Cardiac fibroblast (primary cell): Measurements from ENCODE around the gene LRRC7.

Experiments used
- DNase-seq, 2 donors: peaks; one replicate each; pipeline versions ENCODE4 v3.0.0 to v3.0.0-alpha.2; 2010; ENCODE audit warnings: low read depth in 2 of 2
- H3K4me3 ChIP-seq, 2 donors: replicated peaks in 1 of 2; 1 replicate in 1 of 2; 2 replicates in 1 of 2; pipeline ENCODE4 v1.5.1; 2011; ENCODE audit warnings: low read depth in 2 of 2, low read length in 2 of 2, mild to moderate bottlenecking in 2 of 2, moderate library complexity in 1 of 2
- CTCF ChIP-seq: IDR thresholded peaks from one replicate; pipeline ENCODE4 v1.5.1; 2011; ENCODE audit warnings: low read depth, mild to moderate bottlenecking, low read length, inconsistent platforms

Gene LRRC7

GRCh38 chr1:69766431-69767180 is 198.9 kb downstream of the LRRC7 start:
- TF ChIP-seq CTCF: no peak
- no peak overlapping the region for H3K4me3 ChIP-seq
- peak in 1 of 2 donors; percentile 21 for DNase-seq

GRCh38 chr1:69776555-69776954 is 208.8 kb downstream of the LRRC7 start:
- no peak for TF ChIP-seq CTCF
- no peak overlapping the region for H3K4me3 ChIP-seq
- no peak for DNase-seq

- no peak for TF ChIP-seq CTCF
- no peak overlapping the region for H3K4me3 ChIP-seq
- no peak for DNase-seq
Measured at GRCh38 chr1:69777423-69777822, 209.7 kb downstream of the LRRC7 start.

- no peak overlapping the region for H3K4me3 ChIP-seq
- DNase-seq: no peak
- no peak for TF ChIP-seq CTCF
Measured at GRCh38 chr1:69777971-69778370, 210.2 kb downstream of the LRRC7 start.

GRCh38 chr1:69787151-69787550 is 219.4 kb downstream of the LRRC7 start:
- no peak overlapping the region for H3K4me3 ChIP-seq
- no peak for TF ChIP-seq CTCF
- no peak for DNase-seq

GRCh38 chr1:69791311-69791710 is 223.6 kb downstream of the LRRC7 start:
- no peak for TF ChIP-seq CTCF
- no peak overlapping the region for H3K4me3 ChIP-seq
- DNase-seq: peak; percentile 26 to 27

GRCh38 chr1:69794831-69795230 is 227.1 kb downstream of the LRRC7 start:
- TF ChIP-seq CTCF: no peak
- DNase-seq: peak in 1 of 2 donors; percentile 25
- H3K4me3 ChIP-seq: no peak overlapping the region
